ENCODE results near the gene FAM149B1.
"Not testable (repeated sequence)": the region's sequence is repeated elsewhere in the genome, so short reads cannot be mapped to it uniquely, and the experiment has no call there.

The FAM149B1 gene

DNA sequence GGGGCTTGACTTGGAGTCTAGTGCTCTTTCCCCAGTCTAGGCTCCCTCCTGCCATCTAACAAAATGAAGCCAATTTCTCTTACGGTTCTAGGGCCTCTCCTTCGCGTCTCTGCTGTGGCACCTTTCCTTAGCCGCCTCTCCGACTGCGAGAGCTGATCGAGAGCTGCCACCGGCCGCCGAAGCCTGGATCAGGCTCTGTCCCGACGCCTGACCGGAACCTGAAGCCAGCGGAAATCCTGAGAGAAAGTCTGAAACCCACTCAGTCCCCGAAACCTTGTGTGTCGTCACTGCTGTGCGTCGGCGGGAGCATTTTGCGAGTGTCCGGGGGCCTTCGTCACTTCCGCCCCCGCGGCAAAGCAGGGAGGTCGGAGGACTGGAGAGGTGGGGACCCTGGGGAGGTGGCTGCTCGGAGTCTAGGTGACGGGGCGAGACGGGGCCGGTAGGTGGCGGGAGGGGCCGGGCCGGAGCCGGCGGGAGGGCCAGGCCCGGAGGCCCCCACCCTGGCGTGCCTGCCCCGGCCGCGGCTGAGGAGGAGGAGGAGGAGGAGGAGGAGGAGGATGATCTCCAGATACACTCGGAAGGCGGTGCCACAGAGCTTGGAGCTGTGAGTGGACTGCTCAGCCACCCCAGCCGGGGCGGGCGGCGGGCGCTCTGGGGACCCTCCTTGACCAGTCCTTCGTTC, at the start of gene FAM149B1, which contains the start of gene ECD:
Gene FAM149B1 (plus strand): TSS at position 337 of the 682 bp plus-strand sequence. CDS start 221 bp downstream, at position 558.
Gene ECD (minus strand): TSS at position 226 of the 682 bp plus-strand sequence. CDS start 4,071 bp downstream, outside the sequence.
- H3K4me1 Mint-ChIP-seq, result peaks cover 21% of the 10 kb centered on the region
- no peaks in the 10 kb centered on the region for H3K27me3 Mint-ChIP-seq
- H3K4me3 Mint-ChIP-seq, result peak within 1 kb of the TSS; percentile 87
- peaks cover 7% of the 10 kb centered on the region for H3K36me3 Mint-ChIP-seq
- H3K9me3 Mint-ChIP-seq, result no peaks in the 10 kb centered on the region
- peak within 1 kb of the TSS; percentile 96 for H3K27ac Mint-ChIP-seq
- ATAC-seq (ENCODE audit: low read depth) (peak; percentile 95), DNase-seq (ENCODE audit: low spot score in 2 of 2) (peak; percentile 88 to 95)

DNA sequence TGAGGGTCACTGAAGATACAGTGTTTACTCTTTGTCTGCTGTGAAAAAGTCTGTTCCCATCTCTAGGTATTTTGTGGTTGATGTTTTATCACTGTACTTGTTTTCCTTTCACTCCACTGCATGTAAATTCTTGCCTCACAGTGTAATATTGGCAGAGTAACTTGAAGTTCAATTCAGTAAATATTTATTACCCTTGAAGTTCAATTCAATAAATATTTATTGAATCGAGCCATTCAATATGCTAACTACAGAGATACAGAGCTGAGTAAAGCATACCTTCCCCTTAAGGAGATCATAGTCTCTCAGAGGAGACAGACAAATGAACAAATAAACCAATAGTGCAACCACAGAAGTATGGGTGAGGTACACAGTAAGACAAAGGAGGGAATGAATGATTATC, 48.5 kb upstream of the FAM149B1 start:
- H3K27ac Mint-ChIP-seq, result no peak overlapping the region
- DNase-seq (ENCODE audit: low spot score in 2 of 2) (no peak), ATAC-seq (ENCODE audit: low read depth) (no peak)
- H3K9me3 Mint-ChIP-seq, result no peaks in the 10 kb centered on the region
- H3K36me3 Mint-ChIP-seq, result peaks cover 6% of the 10 kb centered on the region
- H3K4me3 Mint-ChIP-seq, result no peak overlapping the region
- H3K4me1 Mint-ChIP-seq, result no peaks in the 10 kb centered on the region
- H3K27me3 Mint-ChIP-seq, result no peaks in the 10 kb centered on the region

DNA sequence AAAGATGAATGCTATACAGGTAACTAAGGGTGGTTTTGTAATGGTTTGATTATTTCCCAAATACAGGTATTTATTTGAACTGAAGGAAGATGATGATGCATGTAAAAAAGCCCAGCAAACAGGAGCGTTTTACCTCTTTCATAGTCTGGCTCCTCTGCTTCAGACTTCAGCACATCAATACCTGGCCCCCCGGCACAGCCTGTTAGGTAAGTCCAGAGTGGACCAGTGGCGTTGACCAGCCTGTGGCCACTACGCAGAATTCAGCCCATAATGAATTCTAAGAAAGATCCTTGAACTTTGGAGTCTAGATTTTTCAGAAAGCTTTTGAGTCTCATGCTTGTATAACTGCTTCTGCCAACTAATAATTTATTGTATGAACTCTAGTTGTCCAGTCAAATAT, 48.0 kb upstream of the FAM149B1 start:
- H3K27ac Mint-ChIP-seq, result no peak overlapping the region
- peaks cover 6% of the 10 kb centered on the region for H3K36me3 Mint-ChIP-seq
- H3K27me3 Mint-ChIP-seq, result no peaks in the 10 kb centered on the region
- DNase-seq (ENCODE audit: low spot score in 2 of 2), result no peak
- no peaks in the 10 kb centered on the region for H3K4me1 Mint-ChIP-seq
- H3K4me3 Mint-ChIP-seq, result no peak overlapping the region
- no peaks in the 10 kb centered on the region for H3K9me3 Mint-ChIP-seq
- no peak for ATAC-seq (ENCODE audit: low read depth)

DNA sequence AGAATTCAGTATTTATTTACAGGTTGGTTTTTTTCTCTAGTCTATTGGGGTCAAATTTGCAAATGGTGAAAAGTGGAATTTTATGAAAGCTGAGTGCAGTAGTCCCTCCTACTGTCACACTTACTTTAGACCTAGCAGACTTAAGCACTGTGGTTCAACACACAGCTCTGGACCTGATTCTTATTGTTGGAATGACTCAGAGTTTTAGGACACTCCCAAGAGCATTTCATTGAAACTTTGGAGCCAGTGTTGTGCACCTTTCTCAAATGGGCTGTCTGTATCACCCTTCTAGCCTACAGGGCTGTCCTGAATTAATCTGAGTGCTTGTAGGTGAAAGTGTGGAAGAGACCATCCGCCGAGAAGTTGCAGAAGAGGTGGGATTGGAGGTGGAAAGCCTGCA, 41.6 kb upstream of the FAM149B1 start:
- H3K27me3 Mint-ChIP-seq, result no peaks in the 10 kb centered on the region
- no peaks in the 10 kb centered on the region for H3K9me3 Mint-ChIP-seq
- peaks cover 22% of the 10 kb centered on the region for H3K36me3 Mint-ChIP-seq
- H3K4me3 Mint-ChIP-seq, result no peak overlapping the region
- ATAC-seq (ENCODE audit: low read depth), result no peak
- H3K4me1 Mint-ChIP-seq, result no peaks in the 10 kb centered on the region
- DNase-seq (ENCODE audit: low spot score in 2 of 2), result no peak
- H3K27ac Mint-ChIP-seq, result no peak overlapping the region

- H3K9me3 Mint-ChIP-seq, result no peaks in the 10 kb centered on the region
- DNase-seq (ENCODE audit: low spot score in 2 of 2), result no peak
- no peak overlapping the region for H3K27ac Mint-ChIP-seq
- peaks cover 29% of the 10 kb centered on the region for H3K36me3 Mint-ChIP-seq
- H3K4me3 Mint-ChIP-seq, result no peak overlapping the region
- peaks cover 8% of the 10 kb centered on the region for H3K4me1 Mint-ChIP-seq
- no peaks in the 10 kb centered on the region for H3K27me3 Mint-ChIP-seq
- no peak for ATAC-seq (ENCODE audit: low read depth)
These were observed 36.6 kb upstream of the FAM149B1 start for GRCh38 chr10:73131301-73131700.

DNA sequence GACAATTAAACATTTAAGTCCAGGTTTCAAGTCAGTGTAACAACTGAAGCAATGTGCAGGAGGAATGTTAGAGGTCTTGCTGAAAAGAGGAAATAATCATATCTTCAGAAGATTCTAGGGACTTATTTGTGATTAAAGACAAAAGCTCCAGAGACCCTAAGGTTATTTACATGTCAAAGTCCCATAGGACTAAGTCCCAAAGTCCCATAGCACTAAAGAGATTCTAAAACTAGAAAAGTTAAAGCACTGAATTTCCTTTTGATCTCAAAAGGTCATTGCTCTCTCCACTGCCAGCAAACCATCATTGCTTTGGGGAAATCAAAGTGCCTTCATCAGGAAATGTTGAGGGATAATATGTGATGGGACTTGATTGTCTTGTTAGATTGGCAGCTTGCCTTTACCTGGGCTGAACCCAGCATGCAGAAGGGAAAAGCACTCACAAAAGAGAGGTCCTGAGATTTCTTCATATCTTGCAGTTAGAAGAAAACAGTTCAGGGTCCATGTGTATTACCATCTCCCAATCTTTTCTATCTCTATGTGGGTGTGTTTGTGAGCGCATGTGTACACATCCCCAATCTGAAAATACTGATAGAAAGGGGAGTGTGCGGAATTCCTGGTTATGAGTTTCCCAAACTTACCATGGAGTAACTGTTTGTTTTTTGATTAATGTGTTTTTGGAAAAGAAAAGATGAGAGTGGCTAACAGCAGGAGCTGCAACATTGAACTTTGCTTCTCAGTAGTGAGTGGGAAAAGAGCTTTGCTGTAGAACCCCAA, 35.8 kb upstream of the FAM149B1 start:
- Mint-ChIP-seq H3K4me1 (peaks cover 8% of the 10 kb centered on the region), H3K4me3 (no peak overlapping the region), H3K27ac (peak overlapping the region; percentile 76), H3K27me3 (no peaks in the 10 kb centered on the region), H3K9me3 (no peaks in the 10 kb centered on the region), H3K36me3 (peaks cover 32% of the 10 kb centered on the region)
- ATAC-seq (ENCODE audit: low read depth) (no peak), DNase-seq (ENCODE audit: low spot score in 2 of 2) (no peak)

GRCh38 chr10:73134727-73135126, 33.2 kb upstream of the FAM149B1 start:
- Mint-ChIP-seq H3K27me3 (no peaks in the 10 kb centered on the region), H3K36me3 (peaks cover 33% of the 10 kb centered on the region), H3K4me3 (no peak overlapping the region), H3K27ac (no peak overlapping the region), H3K4me1 (peaks cover 8% of the 10 kb centered on the region), H3K9me3 (no peaks in the 10 kb centered on the region)
- no peak for DNase-seq (ENCODE audit: low spot score in 2 of 2)
- ATAC-seq (ENCODE audit: low read depth), result no peak

DNA sequence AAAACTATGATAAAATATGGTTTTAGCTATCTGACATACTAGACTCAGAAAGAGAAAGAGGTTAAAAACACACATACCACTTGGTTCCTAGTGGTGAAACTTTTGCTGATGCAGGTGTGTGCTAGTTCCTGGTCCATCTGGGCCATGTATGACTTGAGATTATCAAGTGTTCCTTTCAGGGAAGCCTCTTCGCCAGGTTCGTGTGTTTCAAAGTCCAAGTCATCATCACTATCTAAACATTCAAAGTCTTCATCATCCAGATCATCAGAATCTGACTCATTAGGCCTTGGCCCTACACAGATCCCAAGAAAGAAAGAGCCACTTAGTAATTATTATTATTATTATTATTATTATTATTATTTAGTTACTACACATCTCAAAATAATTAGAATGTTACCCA, 31.3 kb upstream of the FAM149B1 start:
- Mint-ChIP-seq H3K4me1 (peaks cover 8% of the 10 kb centered on the region), H3K36me3 (peaks cover 29% of the 10 kb centered on the region), H3K9me3 (no peaks in the 10 kb centered on the region), H3K27ac (no peak overlapping the region), H3K27me3 (no peaks in the 10 kb centered on the region), H3K4me3 (no peak overlapping the region)
- DNase-seq (ENCODE audit: low spot score in 2 of 2) (no peak), ATAC-seq (ENCODE audit: low read depth) (no peak)

DNA sequence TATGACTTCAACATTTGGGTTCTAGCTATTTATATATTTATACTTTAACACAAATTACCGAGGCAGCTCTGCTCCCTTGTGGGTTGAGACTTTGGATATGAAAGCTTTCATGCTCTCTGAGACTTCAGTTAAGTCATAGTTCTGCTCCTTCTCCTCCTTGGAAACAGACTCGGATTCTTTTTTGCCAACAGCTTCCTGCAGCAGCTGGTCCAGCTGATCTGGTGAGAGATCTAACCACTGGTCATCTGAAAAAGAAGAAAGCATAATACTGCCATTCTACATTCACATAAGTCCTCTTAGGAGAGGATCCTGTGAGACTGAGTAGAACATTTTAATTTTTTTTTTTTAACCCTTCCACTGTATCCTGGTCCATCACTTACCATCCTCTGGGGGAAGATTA, 28.7 kb upstream of the FAM149B1 start:
- Mint-ChIP-seq H3K4me3 (no peak overlapping the region), H3K27me3 (no peaks in the 10 kb centered on the region), H3K36me3 (peaks cover 27% of the 10 kb centered on the region), H3K4me1 (no peaks in the 10 kb centered on the region), H3K9me3 (no peaks in the 10 kb centered on the region), H3K27ac (no peak overlapping the region)
- no peak for DNase-seq (ENCODE audit: low spot score in 2 of 2)
- ATAC-seq (ENCODE audit: low read depth), result no peak

DNA sequence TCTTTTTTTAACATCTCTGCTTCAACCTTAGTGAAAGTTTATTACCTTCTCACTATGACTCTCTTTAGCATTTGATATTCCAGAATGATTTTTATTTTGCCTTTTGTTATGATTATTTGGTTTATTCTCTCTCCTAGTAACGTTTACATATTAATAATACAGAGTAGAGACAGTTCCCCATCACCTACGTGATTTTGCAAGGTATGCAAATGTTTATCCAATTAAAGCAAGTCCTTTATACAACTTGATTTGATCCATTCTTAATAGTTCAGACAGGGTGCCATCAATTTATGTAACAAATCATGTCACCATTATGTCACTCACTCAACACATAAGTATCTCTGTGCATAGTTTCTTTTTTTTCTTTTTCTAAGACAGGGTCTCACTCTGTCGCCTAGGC, 26.3 kb upstream of the FAM149B1 start:
- no peaks in the 10 kb centered on the region for H3K27me3 Mint-ChIP-seq
- peaks cover 24% of the 10 kb centered on the region for H3K36me3 Mint-ChIP-seq
- no peak for DNase-seq (ENCODE audit: low spot score in 2 of 2)
- no peak overlapping the region for H3K4me3 Mint-ChIP-seq
- no peaks in the 10 kb centered on the region for H3K9me3 Mint-ChIP-seq
- no peaks in the 10 kb centered on the region for H3K4me1 Mint-ChIP-seq
- H3K27ac Mint-ChIP-seq, result no peak overlapping the region
- ATAC-seq (ENCODE audit: low read depth), result no peak

DNA sequence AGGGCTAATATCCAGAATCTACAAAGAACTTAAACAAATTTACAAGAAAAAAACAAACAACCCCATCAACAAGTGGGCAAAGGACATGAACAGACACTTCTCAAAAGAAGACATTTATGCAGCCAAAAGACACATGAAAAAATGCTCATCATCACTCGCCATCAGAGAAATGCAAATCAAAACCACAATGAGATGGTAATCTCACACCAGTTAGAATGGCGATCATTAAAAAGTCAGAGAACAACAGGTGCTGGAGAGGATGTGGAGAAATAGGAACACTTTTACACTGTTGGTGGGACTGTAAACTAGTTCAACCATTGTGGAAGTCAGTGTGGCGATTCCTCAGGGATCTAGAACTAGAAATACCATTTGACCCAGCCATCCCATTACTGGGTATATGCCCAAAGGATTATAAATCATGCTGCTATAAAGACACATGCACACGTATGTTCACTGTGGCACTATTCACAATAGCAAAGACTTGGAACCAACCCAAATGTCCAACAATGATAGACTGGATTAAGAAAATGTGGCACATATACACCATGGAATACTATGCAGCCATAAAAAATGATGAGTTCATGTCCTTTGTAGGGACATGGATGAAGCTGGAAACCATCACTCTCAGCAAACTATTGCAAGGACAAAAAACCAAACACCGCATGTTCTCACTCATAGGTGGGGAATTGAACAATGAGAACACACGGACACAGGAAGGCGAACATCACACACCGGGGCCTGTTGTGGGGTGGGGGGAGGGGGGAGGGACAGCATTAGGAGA, 17.1 kb upstream of the FAM149B1 start:
- H3K27me3 Mint-ChIP-seq, H3K4me1 Mint-ChIP-seq: not testable (repeated sequence)

DNA sequence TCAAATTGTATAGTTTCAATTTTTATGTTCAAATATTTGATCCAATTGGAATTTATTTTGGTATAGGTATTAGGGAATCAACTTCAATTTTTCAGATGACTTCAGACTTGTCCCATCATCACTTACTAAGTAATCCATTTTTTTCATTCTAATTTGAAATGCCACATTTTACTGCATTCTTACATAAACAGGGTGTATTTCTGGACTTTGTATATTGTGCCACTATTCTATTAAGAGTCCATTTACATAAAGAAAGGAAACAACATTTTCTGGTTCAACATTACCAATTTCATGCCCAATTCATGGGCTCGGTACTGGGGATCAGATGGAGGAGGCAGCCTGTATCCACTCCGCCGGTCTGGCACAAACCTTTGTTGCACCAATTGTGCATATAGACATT, 15.9 kb upstream of the FAM149B1 start:
- Mint-ChIP-seq H3K9me3 (no peaks in the 10 kb centered on the region), H3K4me3 (no peak overlapping the region), H3K36me3 (peaks cover 24% of the 10 kb centered on the region), H3K27me3 (no peaks in the 10 kb centered on the region), H3K27ac (peak overlapping the region; percentile 8), H3K4me1 (peaks cover 3% of the 10 kb centered on the region)
- DNase-seq (ENCODE audit: low spot score in 2 of 2) (no peak), ATAC-seq (ENCODE audit: low read depth) (no peak)

More for the DNA sequence above, 17.1 kb upstream of the FAM149B1 start:
- H3K36me3 Mint-ChIP-seq, result peaks cover 20% of the 10 kb centered on the region
- H3K4me3 Mint-ChIP-seq; H3K9me3 Mint-ChIP-seq; DNase-seq (ENCODE audit: low spot score in 2 of 2); ATAC-seq (ENCODE audit: low read depth); H3K27ac Mint-ChIP-seq: not testable (repeated sequence)

DNA sequence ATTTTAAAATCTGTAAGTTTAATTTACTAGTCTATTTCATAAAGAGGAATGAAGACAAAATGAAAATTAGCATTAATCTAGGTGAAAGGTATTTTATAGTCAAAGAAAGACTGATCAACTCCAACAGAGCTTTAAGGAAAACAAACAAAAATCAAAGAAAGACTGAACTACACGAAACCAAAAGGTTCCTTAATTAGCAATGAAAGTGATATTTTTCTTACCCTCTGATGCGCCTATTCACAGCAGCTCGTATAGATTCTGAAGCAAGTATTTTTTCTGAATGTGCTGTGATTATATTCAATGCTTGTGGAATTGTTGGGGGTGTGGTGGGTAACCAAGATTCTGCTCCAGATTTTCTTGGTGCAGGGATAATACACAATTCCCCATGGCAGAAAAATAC, 11.9 kb upstream of the FAM149B1 start:
- H3K9me3 Mint-ChIP-seq, result no peaks in the 10 kb centered on the region
- DNase-seq (ENCODE audit: low spot score in 2 of 2) (no peak), ATAC-seq (ENCODE audit: low read depth) (no peak)
- no peak overlapping the region for H3K4me3 Mint-ChIP-seq
- no peaks in the 10 kb centered on the region for H3K27me3 Mint-ChIP-seq
- peaks cover 8% of the 10 kb centered on the region for H3K4me1 Mint-ChIP-seq
- H3K36me3 Mint-ChIP-seq, result peaks cover 19% of the 10 kb centered on the region
- no peak overlapping the region for H3K27ac Mint-ChIP-seq

DNA sequence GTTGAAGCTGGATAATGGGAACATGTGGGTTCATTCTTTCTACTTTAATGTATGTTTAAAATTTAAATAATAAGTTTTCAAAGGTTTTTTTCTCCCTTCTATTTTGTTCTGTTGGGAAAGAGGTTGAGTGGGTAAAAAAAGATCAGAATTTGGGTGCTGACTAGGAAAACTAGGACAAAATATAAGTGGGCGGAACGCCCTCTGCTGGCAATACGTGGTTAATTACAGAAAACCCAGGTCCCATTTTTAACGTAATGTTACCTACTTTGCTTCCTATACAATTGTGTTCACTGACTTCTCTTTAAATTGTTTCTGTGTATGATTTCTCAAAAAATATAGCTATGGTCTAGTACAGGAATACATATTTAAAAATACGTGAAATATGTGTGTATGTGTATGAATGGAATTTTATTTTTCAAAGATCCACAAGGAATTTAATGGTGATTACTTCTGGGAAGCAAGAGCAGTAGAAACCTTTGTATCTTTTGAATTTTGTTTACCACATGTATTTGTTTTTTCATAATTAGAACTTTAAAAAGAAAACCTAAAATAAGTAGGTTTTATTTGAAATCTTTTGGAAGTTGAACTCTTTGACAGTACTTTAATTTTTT, 8.8 kb upstream of the FAM149B1 start:
- peak; percentile 65 for ATAC-seq (ENCODE audit: low read depth)
- Mint-ChIP-seq H3K9me3 (no peaks in the 10 kb centered on the region), H3K27ac (no peak overlapping the region)

More for the DNA sequence above, 8.8 kb upstream of the FAM149B1 start:
- Mint-ChIP-seq H3K27me3 (no peaks in the 10 kb centered on the region), H3K36me3 (peaks cover 21% of the 10 kb centered on the region), H3K4me1 (peaks cover 23% of the 10 kb centered on the region), H3K4me3 (no peak overlapping the region)
- DNase-seq (ENCODE audit: low spot score in 2 of 2), result peak; percentile 43 to 62

Measured in memory B cell (primary cell).